Neural progenitor cell (in vitro differentiated cells): ENCODE measurements around the gene RYR1.

Experiments used
- CTCF ChIP-seq: fragments of 200-600 bp; sonication (generic); IDR thresholded peaks from 2 replicates; pipeline ENCODE4 v1.5.1; 2017; ENCODE audit warnings: antibody characterized with exemption, mild to moderate bottlenecking
- EZH2phosphoT487 ChIP-seq: fragments of 200-600 bp; sonication (generic); IDR thresholded peaks from 2 replicates; pipeline ENCODE4 v1.6.1; 2017; ENCODE audit warnings: antibody characterized with exemption

DNA sequence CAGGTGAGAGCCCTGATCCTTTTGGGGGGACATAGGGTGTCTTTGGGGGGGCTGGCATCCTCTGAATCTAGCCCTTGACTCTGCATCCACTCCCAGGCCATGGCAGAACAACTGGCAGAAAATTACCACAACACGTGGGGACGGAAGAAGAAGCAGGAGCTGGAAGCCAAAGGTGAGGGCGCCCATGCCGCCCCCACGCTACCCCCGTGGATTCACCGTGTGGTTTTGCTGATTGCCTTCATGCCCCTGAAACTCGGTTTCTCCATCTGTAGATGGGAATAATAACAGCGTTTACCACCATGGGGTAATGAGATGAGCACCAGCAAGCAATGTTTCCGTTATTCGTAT, 72.9 kb downstream of the RYR1 start:
- TF ChIP-seq EZH2phosphoT487 = no peak
- TF ChIP-seq CTCF = no peak
